H1 (cell line): ENCODE measurements around the gene MAPRE2. TPM values are rescaled to one million over a fixed set of nuclear protein-coding genes. Genes with fewer than 3 reads are reported as not detected.

Source experiments
- CTCF ChIA-PET: fragments of 300-600 bp; sonication (Branson Sonifier 250); formaldehyde crosslinking; loops from one replicate; lab custom pipeline; 2021; ENCODE audit not compliant: partially characterized antibody; lab: Charles Lee
- POLR2A ChIA-PET: fragments of 300-600 bp; sonication (Branson Sonifier 250); formaldehyde crosslinking; loops from one replicate; lab custom pipeline; 2021; ENCODE audit warnings: inconsistent platforms; ENCODE audit not compliant: partially characterized antibody; lab: Charles Lee
- DNase-seq, 2 experiments: peaks; one replicate each; pipeline versions ENCODE4 v3.0.0 to v3.0.0-alpha.2; 2010 to 2022; ENCODE audit warnings: low spot score in 2 of 2, low read depth in 1 of 2, mixed read lengths in 1 of 2
- FAIRE-seq: peaks from 2 replicates; lab custom pipeline; 2011; peaks lifted over from hg19 to GRCh38; lab: Jason Lieb, UNC
- H2AFZ ChIP-seq: 2 replicates; pipeline ENCODE4 v1.8.1; 2012; ENCODE audit warnings: low read length, inconsistent platforms
- H2AK5ac ChIP-seq: 2 replicates; pipeline ENCODE4 v1.6.1; 2013; ENCODE audit warnings: low read depth, low read length
- H2BK120ac ChIP-seq: replicated peaks from 2 replicates; pipeline ENCODE3; 2013; ENCODE audit warnings: low read depth, low read length, inconsistent platforms
- H2BK12ac ChIP-seq: 2 replicates; pipeline ENCODE4 v1.6.1; 2013; ENCODE audit warnings: low read depth, low read length
- H2BK15ac ChIP-seq: 2 replicates; pipeline ENCODE4 v1.6.1; 2013; ENCODE audit warnings: low read length
- H2BK20ac ChIP-seq: 2 replicates; pipeline ENCODE4 v1.6.1; 2013; ENCODE audit warnings: low read length
- H2BK5ac ChIP-seq: 2 replicates; pipeline ENCODE4 v1.6.1; 2013; ENCODE audit warnings: low read depth, low read length
- H3K14ac ChIP-seq: 2 replicates; pipeline ENCODE4 v1.6.1; 2013; ENCODE audit warnings: inconsistent platforms; ENCODE audit not compliant: insufficient read length
- H3K18ac ChIP-seq: 2 replicates; pipeline ENCODE4 v1.6.1; 2013; ENCODE audit warnings: low read length; ENCODE audit errors: extremely low read depth
- H3K23ac ChIP-seq: 2 replicates; pipeline ENCODE4 v1.6.1; 2013; ENCODE audit warnings: inconsistent platforms; ENCODE audit not compliant: insufficient read length
- H3K23me2 ChIP-seq: 2 replicates; pipeline ENCODE4 v1.6.1; 2013; ENCODE audit warnings: low read depth, low read length
- H3K27ac ChIP-seq: 2 replicates; pipeline ENCODE4 v1.6.1; 2011; ENCODE audit warnings: low read depth, low read length, inconsistent platforms
- H3K27me3 ChIP-seq, 4 experiments: replicated peaks in 1 of 4; 1 replicate in 1 of 4; 2 replicates in 3 of 4; pipeline versions ENCODE4 v1.6.1 to v1.8.1; 2011 to 2013; ENCODE audit warnings: low read length in 3 of 4, mild to moderate bottlenecking in 3 of 4, inconsistent platforms in 2 of 4, mixed read lengths in 2 of 4, moderate library complexity in 1 of 4; ENCODE audit not compliant: control insufficient read depth in 3 of 4, insufficient read depth in 3 of 4; ENCODE audit errors: extremely low read depth in 1 of 4
- H3K36me3 ChIP-seq, 4 experiments: 2 replicates each; pipeline versions ENCODE4 v1.6.1 to v1.8.1; 2011 to 2013; ENCODE audit warnings: mild to moderate bottlenecking in 4 of 4, low read length in 3 of 4, moderate library complexity in 2 of 4, control low read depth in 1 of 4, inconsistent platforms in 1 of 4; ENCODE audit not compliant: insufficient read depth in 4 of 4, control insufficient read depth in 2 of 4
- H3K4ac ChIP-seq: replicated peaks from 2 replicates; pipeline ENCODE3; 2013; ENCODE audit warnings: low read length, low read depth, mixed read lengths, inconsistent platforms; ENCODE audit not compliant: insufficient read length
- H3K4me1 ChIP-seq, 4 experiments: replicated peaks in 1 of 4; 1 replicate in 1 of 4; 2 replicates in 3 of 4; pipeline versions ENCODE4 v1.6.1 to v1.8.1; 2011 to 2013; ENCODE audit warnings: low read length in 3 of 4, inconsistent platforms in 2 of 4, mixed read lengths in 1 of 4; ENCODE audit not compliant: insufficient read depth in 4 of 4, control insufficient read depth in 3 of 4
- H3K4me2 ChIP-seq, 2 experiments: 2 replicates each; pipeline versions ENCODE4 v1.6.1 to v1.8.1; 2011 to 2013; ENCODE audit warnings: low read depth in 2 of 2, low read length in 2 of 2, control low read depth in 1 of 2, inconsistent platforms in 1 of 2, mild to moderate bottlenecking in 1 of 2; ENCODE audit not compliant: insufficient read depth in 1 of 2
- H3K4me3 ChIP-seq, 4 experiments: fragments of 200-600, 300-600 bp in 1 of 4; sonication (generic), shearing (Covaris generic), sonication (Bioruptor Twin) in 1 of 4; 2 replicates each; pipeline versions ENCODE4 v1.5.1 to v1.8.1; 2011 to 2016; ENCODE audit warnings: low read length in 4 of 4, low read depth in 3 of 4, control low read depth in 2 of 4, inconsistent platforms in 2 of 4, mild to moderate bottlenecking in 2 of 4, mixed read lengths in 1 of 4, moderate library complexity in 1 of 4; ENCODE audit not compliant: insufficient read depth in 2 of 4; ENCODE audit errors: extremely low read depth in 1 of 4
- H3K56ac ChIP-seq: replicated peaks from 2 replicates; pipeline ENCODE3; 2013; ENCODE audit warnings: low read depth, mild to moderate bottlenecking, mixed read lengths, low read length, inconsistent platforms; ENCODE audit not compliant: insufficient read length
- H3K79me1 ChIP-seq: 2 replicates; pipeline ENCODE4 v1.6.1; 2013; ENCODE audit warnings: low read depth, low read length, control low read depth
- H3K79me2 ChIP-seq, 2 experiments: 2 replicates each; pipeline versions ENCODE4 v1.6.1 to v1.8.1; 2012 to 2013; ENCODE audit warnings: low read length in 2 of 2, mild to moderate bottlenecking in 2 of 2, inconsistent platforms in 1 of 2; ENCODE audit not compliant: insufficient read depth in 2 of 2, control insufficient read depth in 1 of 2
- H3K9ac ChIP-seq, 4 experiments: replicated peaks in 1 of 4; 1 replicate in 1 of 4; 2 replicates in 3 of 4; pipeline versions ENCODE4 v1.6.1 to v1.8.1; 2011 to 2013; ENCODE audit warnings: low read depth in 3 of 4, low read length in 3 of 4, control low read depth in 2 of 4, mild to moderate bottlenecking in 2 of 4, moderate library complexity in 2 of 4, inconsistent platforms in 1 of 4; ENCODE audit errors: extremely low read depth in 1 of 4
- H3K9me3 ChIP-seq, 2 experiments: 2 replicates each; pipeline versions ENCODE4 v1.6.1 to v1.8.1; 2012 to 2013; ENCODE audit warnings: mild to moderate bottlenecking in 2 of 2, moderate library complexity in 2 of 2, control low read depth in 1 of 2, inconsistent platforms in 1 of 2, low read depth in 1 of 2, low read length in 1 of 2, mixed read lengths in 1 of 2; ENCODE audit not compliant: insufficient read depth in 2 of 2
- H4K20me1 ChIP-seq, 2 experiments: replicated peaks in 1 of 2; 2 replicates each; pipeline versions ENCODE3 to v1.8.1; 2011 to 2013; ENCODE audit warnings: inconsistent platforms in 2 of 2, low read length in 2 of 2, mild to moderate bottlenecking in 1 of 2; ENCODE audit not compliant: insufficient read depth in 2 of 2, control insufficient read depth in 1 of 2
- H4K5ac ChIP-seq: 2 replicates; pipeline ENCODE4 v1.6.1; 2013; ENCODE audit warnings: low read length, low read depth, mixed read lengths, inconsistent platforms; ENCODE audit not compliant: insufficient read length
- H4K8ac ChIP-seq: 2 replicates; pipeline ENCODE4 v1.8.0; 2013; ENCODE audit warnings: mild to moderate bottlenecking, moderate library complexity, low read length, inconsistent platforms; ENCODE audit not compliant: insufficient read depth; ENCODE audit errors: extremely low read depth
- H4K91ac ChIP-seq: replicated peaks from 2 replicates; pipeline ENCODE3; 2013; ENCODE audit warnings: low read length, mixed read lengths, inconsistent platforms; ENCODE audit not compliant: insufficient read length
- CBX5 ChIP-seq: fragments of 300-800, 300-1000 bp; sonication (generic); IDR thresholded peaks from 2 replicates; pipeline ENCODE4 v1.7.1; 2016; ENCODE audit warnings: antibody characterized with exemption, low read length, low read depth
- CEBPB ChIP-seq: IDR thresholded peaks from 2 replicates; pipeline ENCODE4 v1.6.1; 2012; ENCODE audit warnings: low read depth, low read length
- CTBP2 ChIP-seq: IDR thresholded peaks from 2 replicates; pipeline ENCODE4 v1.7.0; 2011; ENCODE audit warnings: borderline replicate concordance, mild to moderate bottlenecking, moderate library complexity, mixed read lengths, low read length; ENCODE audit not compliant: insufficient read depth, insufficient read length
- EZH2 ChIP-seq: fragments of 200-600 bp; sonication (generic); IDR thresholded peaks from 2 replicates; pipeline ENCODE4 v1.7.1; 2012; ENCODE audit warnings: low read depth, mild to moderate bottlenecking, moderate library complexity, low read length, inconsistent platforms; ENCODE audit not compliant: severe bottlenecking
- JUND ChIP-seq: IDR thresholded peaks from 2 replicates; pipeline ENCODE4 v1.6.1; 2011; ENCODE audit warnings: mild to moderate bottlenecking, improper control_type of control experiment, low read length
- PHF8 ChIP-seq: fragments of 200-600 bp; sonication (generic); conservative IDR thresholded peaks from 2 replicates; pipeline ENCODE4 v1.7.1; 2012; ENCODE audit warnings: low read depth, mild to moderate bottlenecking, inconsistent platforms, low read length, moderate library complexity
- POLR2A ChIP-seq, 2 experiments: IDR thresholded peaks; 1 replicate in 1 of 2; 2 replicates in 1 of 2; pipeline ENCODE4 v1.6.1; 2011; ENCODE audit warnings: low read depth in 2 of 2, low read length in 2 of 2, mild to moderate bottlenecking in 2 of 2; ENCODE audit errors: control extremely low read depth in 1 of 2
- TEAD4 ChIP-seq: IDR thresholded peaks from 2 replicates; pipeline ENCODE4 v1.6.1; 2012; ENCODE audit warnings: low read depth, low read length, inconsistent platforms, mixed read lengths
- WGBS, 2 experiments: shearing (Covaris generic) in 1 of 2; methylation state at CpG; one replicate each; pipeline versions ENCODE4 v1.1.6 to v1.1.7; 2013 to 2015; ENCODE audit warnings: low lambda C conversion rate in 2 of 2, mixed read lengths in 2 of 2, inconsistent platforms in 1 of 2, low coverage in 1 of 2, missing lambda C conversion rate in 1 of 2; ENCODE audit not compliant: insufficient replicate concordance in 2 of 2, insufficient coverage in 1 of 2, insufficient read length in 1 of 2; ENCODE audit errors: extremely low coverage in 1 of 2, missing lambda C conversion rate in 1 of 2; 5-methylcytosine and 5-hydroxymethylcytosine counted together
- polyA plus RNA-seq, 7 experiments: library from polyadenylated mRNA; depleted of rRNA in 3 of 7; stranded (reverse) in 5 of 7; unstranded in 2 of 7; fragments of >200 nt in 5 of 7; fragments of 200-250 nt in 2 of 7; gene quantifications; 1 replicate in 5 of 7; 2 replicates in 1 of 7; 4 replicates in 1 of 7; pipeline versions ENCODE4 v1.2.1 to v1.2.3, GENCODE V29; 2011 to 2013; ENCODE audit warnings: missing spikeins in 2 of 7, mixed read lengths in 2 of 7
- total RNA-seq: library from RNA; stranded (reverse); fragmentation: NEBNext Ultra II Directional; extraction: Animal tissue kit (Norgen Biotek cat#: 25700); gene quantifications from 2 replicates; pipeline ENCODE4 v1.2.1, GENCODE V29; 2021

Gene MAPRE2
- total and polyA plus RNA-seq, 2 of the 8 experiments (the other 6 are each of a cell fraction or from before 2014, with no cell fraction given) = 32.6 to 33.1 TPM

DNA sequence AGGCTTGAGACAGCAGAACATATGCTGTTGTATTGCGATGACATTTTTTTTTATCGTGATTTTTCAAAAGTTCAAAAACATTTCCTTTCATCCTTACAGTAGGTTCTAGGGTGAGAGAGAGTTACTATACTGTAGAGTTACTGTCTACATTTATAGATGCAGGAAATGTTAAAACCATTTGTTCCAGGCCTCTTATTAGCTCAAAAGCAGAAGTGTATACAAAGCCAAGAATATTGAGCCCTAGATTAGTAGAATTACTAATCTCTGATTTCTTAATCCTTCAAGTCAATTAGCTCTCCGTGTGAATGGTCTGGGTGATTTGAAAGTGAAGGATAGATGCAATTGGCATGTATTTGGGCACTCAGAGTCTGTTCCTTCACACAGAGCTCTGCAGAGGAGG lies 73.1 kb downstream of the MAPRE2 start:
- H4K5ac ChIP-seq = no peak overlapping the region
- TF ChIP-seq CTBP2 = no peak
- no peak for TF ChIP-seq JUND
- TF ChIP-seq POLR2A (IDR thresholded peaks at IDR 0.05; ENCODE audit: control extremely low read depth in 1 of 2, low read depth in 2 of 2, low read length in 2 of 2) = no peak
- TF ChIP-seq CEBPB = no peak
- TF ChIP-seq EZH2 = no peak
- TF ChIP-seq CBX5 = no peak
- TF ChIP-seq PHF8 = no peak
- TF ChIP-seq TEAD4 = no peak

More for the DNA sequence above, 73.1 kb downstream of the MAPRE2 start:
- FAIRE-seq (no peak), DNase-seq (no peak)
- Histone ChIP-seq H4K91ac (no peak overlapping the region), H2BK120ac (no peak overlapping the region), H3K4me1 (peaks cover 0 to 4% (median 1%) of the 10 kb centered on the region in 4 experiments; a peak in 2 of 7 replicates), H2BK12ac (no peak overlapping the region), H3K18ac (no peak overlapping the region), H2BK5ac (no peak overlapping the region), H4K8ac (no peak overlapping the region), H2AK5ac (no peak overlapping the region), H3K9ac (no peak overlapping the region), H3K56ac (no peak overlapping the region), H3K4me3 (no peak overlapping the region), H3K27me3 (no peaks in the 10 kb centered on the region), H3K27ac (no peak overlapping the region), H2BK20ac (no peak overlapping the region), H2BK15ac (no peak overlapping the region), H3K4me2 (no peak overlapping the region), H3K23ac (no peak overlapping the region), H3K14ac (no peak overlapping the region), H4K20me1 (peaks cover 0 to 2% of the 10 kb centered on the region in 2 experiments), H3K36me3 (no peaks in the 10 kb centered on the region), H3K23me2 (no peaks in the 10 kb centered on the region), H3K79me1 (no peaks in the 10 kb centered on the region; the same call in 1 of the 2 replicates), H3K79me2 (0 out of 4 replicates have a peak, but pooled peaks cover 0 to 2% of the 10 kb centered on the region in 2 experiments), H3K4ac (no peak overlapping the region), H3K9me3 (no peaks in the 10 kb centered on the region), H2AFZ (no peak overlapping the region)
- POLR2A ChIA-PET = interaction anchor here (1.1 kb wide), 1 partner anchor 11 kb away, joined by 3 read pairs; no protein-coding TSS in a partner anchor
- WGBS, 2 experiments = 93% methylated on average over 3 of the region's 3 CpGs; no CpG with 5 or more reads in 1 of the 2 experiments
- CTCF ChIA-PET = interaction anchor here (0.6 to 3.5 kb wide), 7 partner anchors 9 to 107 kb away, joined by 3 to 12 read pairs (median 3); no protein-coding TSS in a partner anchor
